K562 (cell line): ENCODE measurements around the gene FBXO21. TPM values are rescaled to one million over a fixed set of nuclear protein-coding genes. Genes with fewer than 3 reads are reported as not detected.

ENCODE experiments used
- ARNT ChIP-seq, 2 experiments: fragments of 450-650 bp; IDR thresholded peaks; 2 replicates each; pipeline ENCODE4 v1.6.1; 2016; ENCODE audit warnings: mild to moderate bottlenecking in 1 of 2
- CHCHD3 ChIP-seq: fragments of 250-450 bp; sonication (Bioruptor Pico); IDR thresholded peaks from 2 replicates; pipeline ENCODE4 v2.1.2; 2022; ENCODE audit warnings: mild to moderate bottlenecking
- FIP1L1 ChIP-seq: fragments of 200-400 bp; formaldehyde crosslinking; IDR thresholded peaks from 2 replicates; pipeline ENCODE4 v1.6.1; 2018; ENCODE audit warnings: mild to moderate bottlenecking, low read depth, low read length; ENCODE audit not compliant: poor library complexity, severe bottlenecking
- HCFC1 ChIP-seq: IDR thresholded peaks from 2 replicates; pipeline ENCODE4 v1.6.1; 2012; ENCODE audit warnings: low read depth, low read length, improper control_type of control experiment
- HDAC1 ChIP-seq, 2 experiments: fragments of 450-650 bp; IDR thresholded peaks; 2 replicates each; pipeline ENCODE4 v1.6.1; 2016 to 2017; ENCODE audit warnings: inconsistent platforms in 1 of 2, mild to moderate bottlenecking in 1 of 2, moderate library complexity in 1 of 2
- HIVEP1 ChIP-seq: fragments of 250-450 bp; sonication (Bioruptor Pico); IDR thresholded peaks from 2 replicates; pipeline ENCODE4 v1.4.0; 2020; ENCODE audit warnings: mild to moderate bottlenecking
- KLF13 ChIP-seq: fragments of 450-650 bp; IDR thresholded peaks from 2 replicates; pipeline ENCODE4 v1.6.1; 2016; ENCODE audit warnings: missing genetic modification characterization, low read depth, mild to moderate bottlenecking, missing compliant biosample characterization, moderate library complexity, borderline replicate concordance
- KLF16 ChIP-seq: IDR thresholded peaks from 2 replicates; pipeline ENCODE4 v1.6.1; 2016; ENCODE audit warnings: antibody characterized with exemption
- L3MBTL2 ChIP-seq: fragments of 450-650 bp; IDR thresholded peaks from 2 replicates; pipeline ENCODE4 v1.6.1; 2016; ENCODE audit warnings: mild to moderate bottlenecking, moderate library complexity
- LCOR ChIP-seq: sonication (generic); formaldehyde crosslinking; IDR thresholded peaks from 2 replicates; pipeline ENCODE4 v1.8.0; 2022; ENCODE audit warnings: mild to moderate bottlenecking, missing genetic modification reagents
- NFIX ChIP-seq: fragments of 250-450 bp; sonication (Bioruptor Pico); IDR thresholded peaks from 2 replicates; pipeline ENCODE4 v1.4.0; 2020; ENCODE audit warnings: low read depth, mild to moderate bottlenecking, moderate library complexity
- NR2C2 ChIP-seq, 2 experiments: fragments of 200-800 bp in 1 of 2; sonication (Bioruptor generic) in 1 of 2; sonication (generic) in 1 of 2; formaldehyde crosslinking in 1 of 2; IDR thresholded peaks; 2 replicates each; pipeline versions ENCODE4 v1.6.1 to v1.8.0; 2016 to 2022; ENCODE audit warnings: mild to moderate bottlenecking in 1 of 2, missing compliant biosample characterization in 1 of 2, missing genetic modification characterization in 1 of 2, missing genetic modification reagents in 1 of 2
- PHB ChIP-seq: fragments of 250-450 bp; sonication (Bioruptor Pico); IDR thresholded peaks from 2 replicates; pipeline ENCODE4 v1.5.0; 2021
- RBM25 ChIP-seq: fragments of 200-400 bp; formaldehyde crosslinking; IDR thresholded peaks from 2 replicates; pipeline ENCODE4 v1.6.1; 2018; ENCODE audit warnings: low read length, low read depth, moderate library complexity; ENCODE audit not compliant: severe bottlenecking
- TAF1 ChIP-seq: IDR thresholded peaks from 2 replicates; pipeline ENCODE4 v1.6.1; 2011; ENCODE audit warnings: mild to moderate bottlenecking, low read length, moderate library complexity; ENCODE audit not compliant: insufficient read depth, control insufficient read depth, severe bottlenecking; ENCODE audit errors: extremely low read depth
- TBP ChIP-seq: optimal IDR thresholded peaks from 2 replicates; pipeline ENCODE3; 2011; ENCODE audit warnings: low read depth, low read length, improper control_type of control experiment
- ZNF589 ChIP-seq: fragments of 200-800 bp; sonication (Bioruptor generic); IDR thresholded peaks from 2 replicates; pipeline ENCODE4 v1.6.1; 2016; ENCODE audit warnings: low read depth, missing genetic modification characterization, missing compliant biosample characterization
- polyA plus RNA-seq, 8 experiments: library from polyadenylated mRNA; depleted of rRNA in 4 of 8; stranded (reverse) in 5 of 8; unstranded in 3 of 8; fragments of >200 nt; fragmentation: Nextera tagmentation in 2 of 8; fragmentation: Illumina TruSeq in 1 of 8; extraction: Ambion mirVana in 2 of 8; extraction: Trizol in 1 of 8; gene quantifications; 2 replicates each; pipeline versions ENCODE4 v1.2.1 to v1.2.3, GENCODE V29; 2011 to 2014; ENCODE audit warnings: inconsistent platforms in 1 of 8, missing spikeins in 1 of 8
- total RNA-seq, 7 experiments: library from RNA; depleted of rRNA in 6 of 7; stranded (reverse); fragments of >200 nt in 6 of 7; fragmentation: Illumina TruSeq in 2 of 7; extraction: Trizol in 2 of 7; gene quantifications; 2 replicates each; pipeline versions ENCODE4 v1.2.1 to v1.2.3, GENCODE V29; 2011 to 2021; ENCODE audit warnings: low replicate concordance in 1 of 7
- TF ChIP-seq, protein P1 (sequence below): fragments of 450-650 bp; formaldehyde crosslinking; IDR thresholded peaks from 2 replicates; pipeline ENCODE4 v1.4.0; 2022; ENCODE audit warnings: missing genetic modification characterization
- TF ChIP-seq, protein P2 (sequence below): IDR thresholded peaks from 2 replicates; pipeline ENCODE4 v1.6.1; 2011; ENCODE audit not compliant: insufficient read length; ENCODE audit errors: extremely low read depth
- TF ChIP-seq, protein P3 (sequence below): fragments of 450-650 bp; formaldehyde crosslinking; conservative IDR thresholded peaks from 2 replicates; pipeline ENCODE4 v1.4.0; 2022; ENCODE audit warnings: mild to moderate bottlenecking, missing genetic modification characterization
- TF ChIP-seq, protein P4 (sequence below): sonication (generic); formaldehyde crosslinking; IDR thresholded peaks from 2 replicates; pipeline ENCODE4 v1.8.0; 2022; ENCODE audit warnings: mild to moderate bottlenecking, missing genetic modification reagents

Gene FBXO21
- total and polyA plus RNA-seq, 9 of the 15 experiments (the other 6 are each of a cell fraction or from before 2014, with no cell fraction given) = 3.0 to 50.9 (median 9.1) TPM

DNA sequence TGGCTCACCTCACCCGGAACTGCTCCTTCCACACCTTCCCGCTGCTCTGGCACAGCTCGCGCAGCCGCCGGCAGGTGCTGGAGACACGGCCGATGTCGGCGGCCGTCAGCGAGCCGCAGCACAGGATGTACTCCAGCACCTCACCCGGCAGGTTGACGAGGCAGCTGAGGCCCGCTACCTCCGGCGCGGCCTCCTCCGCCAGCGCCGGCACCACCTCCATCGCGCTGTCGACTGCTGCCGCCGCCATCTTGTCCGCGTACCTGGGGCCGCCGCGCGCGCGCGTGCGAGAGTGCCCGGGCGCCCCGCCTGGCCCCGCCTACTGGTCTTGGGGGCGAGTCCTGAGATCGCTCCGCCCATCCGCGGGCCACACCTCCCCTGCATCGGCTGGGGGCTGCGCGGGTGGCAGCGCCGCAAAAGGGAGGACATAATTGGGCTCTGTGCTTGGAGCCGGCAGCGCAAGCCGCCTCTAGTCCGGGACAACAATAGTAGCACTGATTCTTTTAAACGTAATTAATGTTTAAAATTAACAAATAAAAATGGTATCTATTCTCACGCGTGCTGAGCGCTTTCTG is at the start of gene FBXO21 (continued):
- TF ChIP-seq, protein P1, sequence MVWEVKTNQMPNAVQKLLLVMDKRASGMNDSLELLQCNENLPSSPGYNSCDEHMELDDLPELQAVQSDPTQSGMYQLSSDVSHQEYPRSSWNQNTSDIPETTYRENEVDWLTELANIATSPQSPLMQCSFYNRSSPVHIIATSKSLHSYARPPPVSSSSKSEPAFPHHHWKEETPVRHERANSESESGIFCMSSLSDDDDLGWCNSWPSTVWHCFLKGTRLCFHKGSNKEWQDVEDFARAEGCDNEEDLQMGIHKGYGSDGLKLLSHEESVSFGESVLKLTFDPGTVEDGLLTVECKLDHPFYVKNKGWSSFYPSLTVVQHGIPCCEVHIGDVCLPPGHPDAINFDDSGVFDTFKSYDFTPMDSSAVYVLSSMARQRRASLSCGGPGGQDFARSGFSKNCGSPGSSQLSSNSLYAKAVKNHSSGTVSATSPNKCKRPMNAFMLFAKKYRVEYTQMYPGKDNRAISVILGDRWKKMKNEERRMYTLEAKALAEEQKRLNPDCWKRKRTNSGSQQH (CRISPR knock-in tag) = no peak
- TF ChIP-seq HIVEP1 (CRISPR knock-in tag) (no peak), LCOR (CRISPR knock-in tag) (no peak), HDAC1 (IDR thresholded peaks at IDR 0.05) (peak in 1 of 2 experiments; percentile 12; a peak in 2 of 4 replicates), HCFC1 (peak; percentile 42; the same call in 1 of the 2 replicates), PHB (CRISPR knock-in tag) (no peak), ZNF589 (CRISPR knock-in tag) (no peak), L3MBTL2 (peak; percentile 82), KLF16 (no peak), KLF13 (tag) (no peak; the same call in 1 of the 2 replicates), NR2C2 (CRISPR knock-in tag; IDR thresholded peaks at IDR 0.05) (no peak), NR2C2 (tag; IDR thresholded peaks at IDR 0.05) (peak; percentile 80; the same call in 1 of the 2 replicates), TBP (peak; percentile 94), TAF1 (peak; percentile 97), NFIX (CRISPR knock-in tag) (no peak), ARNT (IDR thresholded peaks at IDR 0.05) (no peak), CHCHD3 (CRISPR knock-in tag) (no peak), FIP1L1 (peak; percentile 42), RBM25 (no peak)
- TF ChIP-seq, protein P2, sequence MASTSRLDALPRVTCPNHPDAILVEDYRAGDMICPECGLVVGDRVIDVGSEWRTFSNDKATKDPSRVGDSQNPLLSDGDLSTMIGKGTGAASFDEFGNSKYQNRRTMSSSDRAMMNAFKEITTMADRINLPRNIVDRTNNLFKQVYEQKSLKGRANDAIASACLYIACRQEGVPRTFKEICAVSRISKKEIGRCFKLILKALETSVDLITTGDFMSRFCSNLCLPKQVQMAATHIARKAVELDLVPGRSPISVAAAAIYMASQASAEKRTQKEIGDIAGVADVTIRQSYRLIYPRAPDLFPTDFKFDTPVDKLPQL = no peak
- TF ChIP-seq, protein P3, sequence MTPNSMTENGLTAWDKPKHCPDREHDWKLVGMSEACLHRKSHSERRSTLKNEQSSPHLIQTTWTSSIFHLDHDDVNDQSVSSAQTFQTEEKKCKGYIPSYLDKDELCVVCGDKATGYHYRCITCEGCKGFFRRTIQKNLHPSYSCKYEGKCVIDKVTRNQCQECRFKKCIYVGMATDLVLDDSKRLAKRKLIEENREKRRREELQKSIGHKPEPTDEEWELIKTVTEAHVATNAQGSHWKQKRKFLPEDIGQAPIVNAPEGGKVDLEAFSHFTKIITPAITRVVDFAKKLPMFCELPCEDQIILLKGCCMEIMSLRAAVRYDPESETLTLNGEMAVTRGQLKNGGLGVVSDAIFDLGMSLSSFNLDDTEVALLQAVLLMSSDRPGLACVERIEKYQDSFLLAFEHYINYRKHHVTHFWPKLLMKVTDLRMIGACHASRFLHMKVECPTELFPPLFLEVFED = no peak
- TF ChIP-seq, protein P4, sequence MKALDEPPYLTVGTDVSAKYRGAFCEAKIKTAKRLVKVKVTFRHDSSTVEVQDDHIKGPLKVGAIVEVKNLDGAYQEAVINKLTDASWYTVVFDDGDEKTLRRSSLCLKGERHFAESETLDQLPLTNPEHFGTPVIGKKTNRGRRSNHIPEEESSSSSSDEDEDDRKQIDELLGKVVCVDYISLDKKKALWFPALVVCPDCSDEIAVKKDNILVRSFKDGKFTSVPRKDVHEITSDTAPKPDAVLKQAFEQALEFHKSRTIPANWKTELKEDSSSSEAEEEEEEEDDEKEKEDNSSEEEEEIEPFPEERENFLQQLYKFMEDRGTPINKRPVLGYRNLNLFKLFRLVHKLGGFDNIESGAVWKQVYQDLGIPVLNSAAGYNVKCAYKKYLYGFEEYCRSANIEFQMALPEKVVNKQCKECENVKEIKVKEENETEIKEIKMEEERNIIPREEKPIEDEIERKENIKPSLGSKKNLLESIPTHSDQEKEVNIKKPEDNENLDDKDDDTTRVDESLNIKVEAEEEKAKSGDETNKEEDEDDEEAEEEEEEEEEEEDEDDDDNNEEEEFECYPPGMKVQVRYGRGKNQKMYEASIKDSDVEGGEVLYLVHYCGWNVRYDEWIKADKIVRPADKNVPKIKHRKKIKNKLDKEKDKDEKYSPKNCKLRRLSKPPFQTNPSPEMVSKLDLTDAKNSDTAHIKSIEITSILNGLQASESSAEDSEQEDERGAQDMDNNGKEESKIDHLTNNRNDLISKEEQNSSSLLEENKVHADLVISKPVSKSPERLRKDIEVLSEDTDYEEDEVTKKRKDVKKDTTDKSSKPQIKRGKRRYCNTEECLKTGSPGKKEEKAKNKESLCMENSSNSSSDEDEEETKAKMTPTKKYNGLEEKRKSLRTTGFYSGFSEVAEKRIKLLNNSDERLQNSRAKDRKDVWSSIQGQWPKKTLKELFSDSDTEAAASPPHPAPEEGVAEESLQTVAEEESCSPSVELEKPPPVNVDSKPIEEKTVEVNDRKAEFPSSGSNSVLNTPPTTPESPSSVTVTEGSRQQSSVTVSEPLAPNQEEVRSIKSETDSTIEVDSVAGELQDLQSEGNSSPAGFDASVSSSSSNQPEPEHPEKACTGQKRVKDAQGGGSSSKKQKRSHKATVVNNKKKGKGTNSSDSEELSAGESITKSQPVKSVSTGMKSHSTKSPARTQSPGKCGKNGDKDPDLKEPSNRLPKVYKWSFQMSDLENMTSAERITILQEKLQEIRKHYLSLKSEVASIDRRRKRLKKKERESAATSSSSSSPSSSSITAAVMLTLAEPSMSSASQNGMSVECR = no peak
